ENCODE results near the gene HPN.

DNA sequence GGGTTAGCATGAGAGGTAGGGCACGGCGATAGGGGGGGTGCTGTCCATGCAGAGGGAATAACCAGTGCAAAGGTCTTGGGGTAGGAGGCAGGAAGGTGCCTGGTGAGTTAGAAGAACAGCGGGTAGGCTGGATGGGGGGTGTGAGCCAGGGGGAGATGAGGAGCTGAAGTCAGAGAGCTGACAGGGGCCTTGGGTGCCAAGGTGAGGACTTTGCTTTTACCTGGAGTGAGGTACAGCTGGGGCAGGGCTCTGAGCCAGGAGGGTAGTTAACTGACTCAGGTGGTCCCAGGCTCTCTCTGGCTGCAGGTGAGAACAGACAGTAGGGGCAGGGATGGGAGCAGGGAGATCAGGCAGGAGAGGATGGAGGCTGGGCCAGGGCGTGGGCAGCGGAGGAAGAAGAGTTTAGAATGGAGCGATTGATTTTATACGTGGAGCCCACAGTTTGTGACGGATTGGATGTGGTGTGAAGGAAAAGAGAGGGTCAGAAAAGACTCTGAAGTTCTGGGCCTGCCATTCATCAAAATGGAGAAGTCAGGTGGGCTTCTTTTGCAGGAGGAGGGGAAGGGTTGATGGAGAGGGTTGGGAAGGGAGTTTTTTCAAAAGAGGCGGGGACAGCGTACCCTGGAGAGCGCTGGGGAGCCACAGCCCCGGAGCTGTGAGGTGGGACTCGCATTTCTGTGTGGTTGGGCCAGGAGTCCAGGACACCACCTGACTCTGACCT is 42.6 kb upstream of the HPN start:
- TF ChIP-seq, protein P1, sequence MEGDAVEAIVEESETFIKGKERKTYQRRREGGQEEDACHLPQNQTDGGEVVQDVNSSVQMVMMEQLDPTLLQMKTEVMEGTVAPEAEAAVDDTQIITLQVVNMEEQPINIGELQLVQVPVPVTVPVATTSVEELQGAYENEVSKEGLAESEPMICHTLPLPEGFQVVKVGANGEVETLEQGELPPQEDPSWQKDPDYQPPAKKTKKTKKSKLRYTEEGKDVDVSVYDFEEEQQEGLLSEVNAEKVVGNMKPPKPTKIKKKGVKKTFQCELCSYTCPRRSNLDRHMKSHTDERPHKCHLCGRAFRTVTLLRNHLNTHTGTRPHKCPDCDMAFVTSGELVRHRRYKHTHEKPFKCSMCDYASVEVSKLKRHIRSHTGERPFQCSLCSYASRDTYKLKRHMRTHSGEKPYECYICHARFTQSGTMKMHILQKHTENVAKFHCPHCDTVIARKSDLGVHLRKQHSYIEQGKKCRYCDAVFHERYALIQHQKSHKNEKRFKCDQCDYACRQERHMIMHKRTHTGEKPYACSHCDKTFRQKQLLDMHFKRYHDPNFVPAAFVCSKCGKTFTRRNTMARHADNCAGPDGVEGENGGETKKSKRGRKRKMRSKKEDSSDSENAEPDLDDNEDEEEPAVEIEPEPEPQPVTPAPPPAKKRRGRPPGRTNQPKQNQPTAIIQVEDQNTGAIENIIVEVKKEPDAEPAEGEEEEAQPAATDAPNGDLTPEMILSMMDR (IDR thresholded peaks at IDR 0.05), result no peak
- TF ChIP-seq POLR2A (IDR thresholded peaks at IDR 0.05), result peak in 1 of 2 donors; percentile 7

Data from Peyer's patch (tissue), 4 donors.